Measurements from ENCODE around the gene RAP1GAP2.
A peak's percentile ranks its signal among the peaks of the same experiment; 100 is the strongest.

The RAP1GAP2 gene

GRCh38 chr17:2786176-2786881, 9.9 kb upstream of the RAP1GAP2 start:
- peak; percentile 90 for DNase-seq

GRCh38 chr17:2789700-2790099, 6.5 kb upstream of the RAP1GAP2 start:
- DNase-seq, result no peak

- no peak for DNase-seq
Measured at GRCh38 chr17:2792366-2793169, 3.7 kb upstream of the RAP1GAP2 start.

GRCh38 chr17:2794111-2794803, 2.0 kb upstream of the RAP1GAP2 start:
- DNase-seq, result no peak

- DNase-seq, result no peak
Measured at GRCh38 chr17:2795441-2796163, 636 bp upstream of the RAP1GAP2 start.

- no peak for DNase-seq
Measured at GRCh38 chr17:2797226-2797625, 988 bp downstream of the RAP1GAP2 start.

GRCh38 chr17:2797637-2798036, 1.4 kb downstream of the RAP1GAP2 start:
- DNase-seq, result no peak

GRCh38 chr17:2798188-2798587, 1.9 kb downstream of the RAP1GAP2 start:
- DNase-seq, result no peak

GRCh38 chr17:2798678-2799077, 2.4 kb downstream of the RAP1GAP2 start:
- DNase-seq, result no peak

- no peak for DNase-seq
Measured at GRCh38 chr17:2799653-2800052, 3.4 kb downstream of the RAP1GAP2 start.

- DNase-seq, result no peak
Measured at GRCh38 chr17:2800367-2800766, 4.1 kb downstream of the RAP1GAP2 start.

GRCh38 chr17:2801841-2802240, 5.6 kb downstream of the RAP1GAP2 start:
- DNase-seq, result no peak

GRCh38 chr17:2802574-2802973, 6.3 kb downstream of the RAP1GAP2 start:
- DNase-seq, result no peak

GRCh38 chr17:2803386-2803785, 7.1 kb downstream of the RAP1GAP2 start:
- DNase-seq, result no peak

- DNase-seq, result no peak
Measured at GRCh38 chr17:2803971-2804370, 7.7 kb downstream of the RAP1GAP2 start.

- peak; percentile 17 for DNase-seq
Measured at GRCh38 chr17:2804912-2805311, 8.7 kb downstream of the RAP1GAP2 start.

GRCh38 chr17:2805961-2806360, 9.7 kb downstream of the RAP1GAP2 start:
- no peak for DNase-seq

GRCh38 chr17:2808367-2809335, 12.4 kb downstream of the RAP1GAP2 start:
- DNase-seq, result no peak

- no peak for DNase-seq
Measured at GRCh38 chr17:2809337-2809736, 13.1 kb downstream of the RAP1GAP2 start.

GRCh38 chr17:2814049-2814448, 17.8 kb downstream of the RAP1GAP2 start:
- no peak for DNase-seq

GRCh38 chr17:2814481-2815341, 18.5 kb downstream of the RAP1GAP2 start:
- no peak for DNase-seq

Measured in DMS53 (cell line).